GM21423 (cell line): Measurements from ENCODE around the gene EDC3.
A peak's percentile ranks its signal among the peaks of the same experiment; 100 is the strongest.
"Not testable (repeated sequence)": the region's sequence is repeated elsewhere in the genome, so short reads cannot be mapped to it uniquely, and the experiment has no call there.

Source experiments
- ATAC-seq: cut with Tn5 transposase; IDR thresholded peaks from one replicate; pipeline ENCODE4 v1.9.1; 2021; ENCODE audit warnings: mild to moderate bottlenecking, moderate library complexity; ENCODE audit not compliant: unreplicated experiment

The EDC3 gene

GRCh38 chr15:74612677-74613076 lies 83.1 kb downstream of the EDC3 start:
- no peak for ATAC-seq

- ATAC-seq: no peak
Measured at GRCh38 chr15:74611834-74612233, 84.0 kb downstream of the EDC3 start.

GRCh38 chr15:74611341-74611740 lies 84.5 kb downstream of the EDC3 start:
- ATAC-seq: no peak

- ATAC-seq: no peak
Measured at GRCh38 chr15:74610302-74610951, 85.4 kb downstream of the EDC3 start.

GRCh38 chr15:74609938-74610301 lies 85.9 kb downstream of the EDC3 start:
- ATAC-seq: no peak

DNA sequence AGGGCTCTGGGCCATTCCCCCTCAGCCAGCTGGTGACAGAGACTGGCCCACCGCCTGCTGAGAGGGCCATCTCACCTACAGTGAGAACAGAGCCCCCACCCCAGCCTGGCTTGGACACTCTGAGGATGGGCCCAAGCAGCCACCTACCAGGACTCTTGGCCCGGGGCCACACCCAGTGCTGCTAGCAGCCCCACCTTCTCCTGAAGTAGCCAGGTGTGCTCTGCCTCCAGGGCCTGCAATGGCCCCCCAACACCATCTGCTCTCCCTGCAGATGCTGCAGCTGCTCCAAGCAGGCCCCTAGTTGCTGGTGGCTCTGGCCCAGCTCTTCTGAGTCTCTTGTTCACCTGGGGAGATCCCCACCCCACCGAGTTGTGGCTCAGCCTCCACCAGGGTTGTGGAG lies 87.0 kb downstream of the EDC3 start:
- ATAC-seq: no peak

GRCh38 chr15:74605795-74606150 lies 90.1 kb downstream of the EDC3 start:
- no peak for ATAC-seq

DNA sequence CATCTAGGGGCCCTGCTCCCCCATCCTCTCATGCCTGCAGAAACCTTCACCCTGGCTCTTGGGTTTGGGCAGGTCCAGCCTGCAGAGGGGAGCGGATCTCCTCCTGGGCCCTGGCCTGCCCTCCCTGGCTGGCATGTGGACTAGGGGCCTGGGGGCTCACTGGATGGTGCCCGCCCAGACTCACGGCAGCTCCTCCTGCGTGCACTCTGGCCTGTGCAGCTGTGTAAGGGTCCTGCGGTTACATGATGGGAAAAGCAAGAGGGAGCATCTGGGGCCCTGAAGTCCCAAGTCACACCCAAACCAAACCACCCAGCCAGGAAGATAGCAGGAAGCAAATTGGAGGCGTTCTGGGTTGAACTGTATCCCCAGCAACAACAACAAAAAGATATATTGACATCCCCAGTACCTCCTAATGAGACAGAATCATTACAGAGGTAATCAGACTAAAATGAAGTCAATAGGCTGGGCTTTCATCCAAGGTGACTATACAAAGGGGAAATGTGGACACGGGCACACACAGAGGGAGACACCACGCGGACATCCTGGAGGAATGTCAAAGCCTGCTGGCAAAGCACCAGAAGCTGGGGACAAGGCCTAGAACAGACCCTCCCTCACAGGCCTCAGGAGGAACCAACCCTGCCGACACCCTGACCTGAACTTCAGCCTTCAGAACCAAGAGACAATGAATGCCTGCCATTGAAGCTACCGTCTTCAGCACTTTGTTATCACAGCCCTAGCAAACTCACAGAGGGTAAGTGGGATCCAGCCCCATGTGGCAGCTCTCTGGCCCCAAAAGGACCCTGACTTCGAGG lies 90.6 kb downstream of the EDC3 start:
- no peak for ATAC-seq

DNA sequence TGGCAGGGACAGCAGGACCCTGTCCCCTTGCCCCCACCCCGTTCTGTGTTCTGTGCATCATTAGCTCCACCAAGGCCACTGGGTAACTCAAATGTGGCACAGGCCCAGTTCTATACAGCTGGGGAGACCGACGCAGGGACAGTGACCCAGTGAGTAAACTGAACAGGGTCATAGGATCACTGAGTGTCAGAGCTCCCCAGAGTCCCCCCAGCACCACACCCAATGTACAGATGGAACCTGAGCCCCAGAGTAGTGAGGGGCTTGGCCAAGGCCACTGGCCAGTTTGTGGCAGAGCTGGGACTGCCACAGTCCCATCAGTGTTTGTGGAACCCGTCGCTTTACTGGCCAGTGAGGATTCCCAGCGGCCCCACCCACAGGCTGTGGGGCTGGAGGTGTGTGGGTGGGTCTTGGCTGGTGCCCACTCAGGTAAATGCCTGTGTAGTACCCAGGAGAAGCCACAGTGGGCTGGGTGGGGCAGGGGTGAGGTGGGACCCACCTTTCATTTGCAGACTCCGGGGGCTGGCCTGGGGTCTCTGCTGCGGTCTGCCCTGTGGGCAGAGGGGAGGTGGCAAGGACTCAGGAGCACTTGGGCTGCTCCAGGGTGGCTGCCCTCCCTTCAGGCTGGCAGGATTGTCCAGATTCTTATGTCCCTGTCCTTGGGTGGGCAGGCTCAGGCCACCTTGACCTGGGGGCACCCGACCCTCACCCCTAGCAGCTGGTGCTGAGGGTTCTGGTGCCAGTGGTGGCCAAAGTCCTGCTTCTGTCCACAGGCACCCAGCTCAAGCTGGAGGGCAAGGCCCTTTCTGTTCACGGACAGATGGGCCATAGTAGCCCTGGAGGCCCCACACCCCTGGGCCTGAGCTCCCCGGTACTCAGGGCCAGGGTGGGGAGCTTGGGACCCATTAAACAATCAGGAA lies 91.8 kb downstream of the EDC3 start:
- no peak for ATAC-seq

- no peak for ATAC-seq
Measured at GRCh38 chr15:74603026-74603788, 92.6 kb downstream of the EDC3 start.

DNA sequence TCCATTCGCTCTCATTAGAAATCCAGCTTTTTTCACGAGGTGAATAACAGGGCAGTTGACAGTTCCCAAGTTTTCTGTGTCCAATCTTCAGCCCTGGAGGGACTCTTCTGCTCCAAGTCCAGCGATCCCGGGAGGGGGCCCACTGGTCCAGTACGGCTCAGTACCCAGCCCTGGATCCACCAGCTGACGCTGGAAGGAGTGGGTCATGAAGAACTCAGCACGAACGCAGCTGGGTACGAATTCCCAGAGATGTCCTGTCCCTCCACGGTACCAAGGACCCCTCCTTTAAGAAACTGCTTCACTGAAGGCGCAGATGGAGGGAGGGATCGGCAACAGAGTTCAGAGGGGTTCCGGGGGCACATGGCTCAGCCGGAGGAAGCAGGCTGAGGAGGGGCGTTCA lies 96.7 kb downstream of the EDC3 start:
- ATAC-seq: no peak

- peak; percentile 84 for ATAC-seq
Measured at GRCh38 chr15:74598126-74598842, 97.5 kb downstream of the EDC3 start.

- ATAC-seq: not testable (repeated sequence)
Measured at GRCh38 chr15:74597146-74597705, 98.6 kb downstream of the EDC3 start.

GRCh38 chr15:74596736-74597135 lies 99.1 kb downstream of the EDC3 start:
- ATAC-seq: not testable (repeated sequence)

DNA sequence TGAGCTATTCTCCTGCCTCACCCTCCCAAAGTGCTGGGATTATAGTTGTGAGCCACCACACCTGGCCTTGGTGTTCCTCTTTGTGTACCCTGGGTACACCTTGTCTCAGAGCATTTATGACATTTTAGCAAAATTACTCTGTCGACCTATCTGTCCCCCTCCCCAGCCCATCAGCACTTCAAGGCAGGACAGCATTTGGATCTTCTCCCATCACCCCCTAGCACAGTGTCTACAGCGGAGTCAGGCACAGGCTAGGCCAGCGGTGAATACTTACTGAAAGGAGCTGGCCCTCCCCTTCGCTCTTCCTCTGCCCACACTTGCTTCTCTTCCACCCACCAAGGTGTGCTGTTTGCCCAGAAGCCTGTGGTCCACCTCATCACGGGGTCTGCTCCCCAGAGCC lies 100.6 kb downstream of the EDC3 start:
- ATAC-seq: no peak

GRCh38 chr15:74594455-74594854 lies 101.4 kb downstream of the EDC3 start:
- no peak for ATAC-seq

DNA sequence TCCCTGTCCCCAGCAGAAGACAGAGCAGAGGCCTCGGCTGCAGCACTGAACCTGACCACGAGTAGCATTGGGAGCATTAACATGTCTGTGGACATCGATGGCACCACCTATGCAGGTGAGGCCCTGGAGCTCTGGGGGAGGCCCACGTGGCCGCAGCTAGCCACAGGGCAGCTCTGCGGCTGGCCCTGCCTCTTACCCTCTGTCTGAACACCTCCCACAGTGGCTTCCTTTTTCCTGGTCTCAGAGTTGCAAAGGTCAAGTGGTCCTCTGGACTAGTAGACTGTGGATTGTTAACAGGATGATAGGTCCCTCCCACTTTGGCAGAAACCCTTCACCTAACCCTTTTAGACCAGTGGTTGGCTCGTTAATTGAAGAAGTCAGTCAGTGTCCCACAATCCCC lies 102.7 kb downstream of the EDC3 start:
- no peak for ATAC-seq

GRCh38 chr15:74592222-74592621 lies 103.6 kb downstream of the EDC3 start:
- ATAC-seq: no peak

DNA sequence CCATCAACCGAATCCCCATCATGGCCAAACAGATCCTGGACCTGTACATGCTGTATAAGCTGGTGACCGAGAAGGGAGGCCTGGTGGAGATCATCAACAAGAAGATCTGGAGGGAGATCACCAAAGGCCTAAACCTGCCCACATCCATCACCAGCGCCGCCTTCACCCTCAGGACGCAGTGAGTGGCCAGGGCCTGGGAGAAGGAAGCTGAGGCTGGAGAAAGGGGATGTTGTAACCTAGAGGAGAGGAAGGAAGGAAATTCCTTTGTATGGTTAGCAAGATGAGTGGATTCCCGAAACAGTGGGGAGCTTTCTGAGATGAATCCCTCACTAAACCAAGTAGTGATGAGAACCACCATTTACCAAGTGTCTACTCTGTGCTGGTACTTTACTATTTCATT lies 106.0 kb downstream of the EDC3 start:
- ATAC-seq: no peak

DNA sequence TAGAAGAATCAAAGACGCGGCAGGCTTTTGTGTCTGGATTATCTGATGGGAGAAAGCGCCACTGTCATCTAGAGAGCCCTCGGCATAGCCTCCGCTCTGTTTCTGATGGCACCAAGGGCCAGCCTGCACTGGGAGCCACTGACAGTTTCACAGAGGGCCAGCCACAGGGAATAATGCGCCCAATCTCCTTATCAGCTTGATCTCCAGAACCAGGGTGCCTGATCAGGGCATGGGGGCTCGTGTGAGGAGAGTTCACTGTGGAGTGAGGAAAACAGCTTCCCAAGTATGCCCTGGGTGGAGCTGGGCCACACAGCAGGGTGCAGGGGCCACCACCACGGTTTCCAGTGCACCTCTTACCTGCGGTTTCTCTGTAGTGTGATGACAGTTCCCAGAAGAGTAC lies 110.0 kb downstream of the EDC3 start:
- ATAC-seq: no peak
